IMR-90 (cell line): ENCODE results near the gene BROX. TPM values are rescaled to one million over a fixed set of nuclear protein-coding genes. Genes with fewer than 3 reads are reported as not detected.

Source experiments
- ATAC-seq: fragments of 200-7000 bp; cut with Tn5 transposase; 2 replicates; pipeline ENCODE4 v1.9.1; 2020; ENCODE audit warnings: low read depth, mild to moderate bottlenecking, moderate library complexity
- BruUV-seq: library from RNA; stranded (reverse); fragments of 400-500 nt; replicated peaks from 2 replicates; lab custom pipeline; 2021; lab: Mats Ljungman, UMichigan
- CTCF ChIA-PET: fragments of 300-600 bp; formaldehyde crosslinking; extraction: SDS; loops from one replicate; lab custom pipeline; 2021; ENCODE audit warnings: antibody characterized with exemption; lab: Yijun Ruan, JAX
- POLR2A ChIA-PET: fragments of 300-600 bp; sonication (Branson Sonifier 250); formaldehyde crosslinking; loops from one replicate; lab custom pipeline; 2022; ENCODE audit warnings: antibody characterized with exemption; ENCODE audit not compliant: unreplicated experiment; lab: Charles Lee
- DNase-seq: peaks from one replicate; pipeline ENCODE4 v3.0.0; 2013
- H2AFZ ChIP-seq: replicated peaks from 2 replicates; pipeline ENCODE3; 2013; ENCODE audit warnings: low read length, mild to moderate bottlenecking; ENCODE audit not compliant: poor library complexity
- H2AK5ac ChIP-seq: 2 replicates; pipeline ENCODE4 v1.6.1; 2013; ENCODE audit warnings: low read depth, low read length, inconsistent platforms
- H2AK9ac ChIP-seq: replicated peaks from 2 replicates; pipeline ENCODE3; 2013; ENCODE audit warnings: mild to moderate bottlenecking, low read depth, low read length, moderate library complexity; ENCODE audit not compliant: poor library complexity
- H2BK120ac ChIP-seq: 2 replicates; pipeline ENCODE4 v1.6.1; 2013; ENCODE audit warnings: low read depth, low read length, inconsistent platforms
- H2BK15ac ChIP-seq: 3 replicates; pipeline ENCODE4 v1.6.1; 2013; ENCODE audit warnings: low read depth, low read length, inconsistent platforms
- H2BK20ac ChIP-seq: 2 replicates; pipeline ENCODE4 v1.6.1; 2013; ENCODE audit warnings: low read depth, mild to moderate bottlenecking, inconsistent platforms, low read length, moderate library complexity
- H2BK5ac ChIP-seq: 2 replicates; pipeline ENCODE4 v1.6.1; 2013; ENCODE audit warnings: mild to moderate bottlenecking, low read depth, low read length, inconsistent platforms; ENCODE audit not compliant: poor library complexity, severe bottlenecking
- H3K14ac ChIP-seq: replicated peaks from 2 replicates; pipeline ENCODE4 v1.6.1; 2013; ENCODE audit warnings: low read depth, low read length, inconsistent platforms
- H3K18ac ChIP-seq: 2 replicates; pipeline ENCODE4 v1.6.1; 2013; ENCODE audit warnings: low read depth, low read length, control low read depth
- H3K23ac ChIP-seq: 2 replicates; pipeline ENCODE4 v1.6.1; 2013; ENCODE audit warnings: low read depth, low read length, inconsistent platforms
- H3K27ac ChIP-seq: 2 replicates; pipeline ENCODE4 v1.5.1; 2013; ENCODE audit warnings: mild to moderate bottlenecking, control low read depth, low read length; ENCODE audit not compliant: insufficient read depth
- H3K27me3 ChIP-seq: 2 replicates; pipeline ENCODE4 v1.6.1; 2013; ENCODE audit warnings: low read length; ENCODE audit not compliant: control insufficient read depth, insufficient read depth
- H3K36me3 ChIP-seq: 2 replicates; pipeline ENCODE4 v1.6.1; 2013; ENCODE audit warnings: low read length, mixed read lengths; ENCODE audit not compliant: control insufficient read depth, insufficient read depth
- H3K4ac ChIP-seq: 2 replicates; pipeline ENCODE4 v1.6.1; 2013; ENCODE audit warnings: low read depth, low read length, inconsistent platforms
- H3K4me1 ChIP-seq: 2 replicates; pipeline ENCODE4 v1.6.1; 2013; ENCODE audit warnings: low read length, mixed read lengths; ENCODE audit not compliant: control insufficient read depth, insufficient read depth
- H3K4me2 ChIP-seq: 2 replicates; pipeline ENCODE4 v1.6.1; 2013; ENCODE audit warnings: low read depth, mild to moderate bottlenecking, control low read depth, low read length, moderate library complexity
- H3K4me3 ChIP-seq: 2 replicates; pipeline ENCODE4 v1.5.1; 2013; ENCODE audit warnings: low read depth, mild to moderate bottlenecking, control low read depth, low read length, moderate library complexity; ENCODE audit not compliant: insufficient read depth
- H3K56ac ChIP-seq: 2 replicates; pipeline ENCODE4 v1.6.1; 2013; ENCODE audit warnings: low read length, inconsistent platforms; ENCODE audit not compliant: insufficient read depth; ENCODE audit errors: extremely low read depth
- H3K79me1 ChIP-seq, 2 experiments: 2 replicates each; pipeline ENCODE4 v1.6.1; 2013; ENCODE audit warnings: low read length in 2 of 2, inconsistent platforms in 1 of 2, low read depth in 1 of 2
- H3K9ac ChIP-seq: 2 replicates; pipeline ENCODE4 v1.6.1; 2013; ENCODE audit warnings: low read depth, low read length, control low read depth
- H3K9me1 ChIP-seq: 2 replicates; pipeline ENCODE4 v1.6.1; 2013; ENCODE audit warnings: low read length, inconsistent platforms; ENCODE audit not compliant: insufficient read depth
- H3K9me3 ChIP-seq: 2 replicates; pipeline ENCODE4 v1.6.1; 2013; ENCODE audit warnings: low read length; ENCODE audit not compliant: control insufficient read depth, insufficient read depth
- H4K20me1 ChIP-seq: 2 replicates; pipeline ENCODE4 v1.6.1; 2013; ENCODE audit warnings: low read length, inconsistent platforms; ENCODE audit not compliant: insufficient read depth
- H4K5ac ChIP-seq: 2 replicates; pipeline ENCODE4 v1.6.1; 2013; ENCODE audit warnings: mild to moderate bottlenecking, low read depth, low read length, control low read depth
- H4K8ac ChIP-seq, 2 experiments: 2 replicates each; pipeline ENCODE4 v1.6.1; 2013; ENCODE audit warnings: low read depth in 2 of 2, low read length in 2 of 2, control low read depth in 1 of 2, inconsistent platforms in 1 of 2
- H4K91ac ChIP-seq: 2 replicates; pipeline ENCODE4 v1.6.1; 2013; ENCODE audit warnings: low read depth, low read length, inconsistent platforms; ENCODE audit not compliant: insufficient read depth
- CEBPB ChIP-seq: IDR thresholded peaks from 2 replicates; pipeline ENCODE4 v1.6.1; 2012; ENCODE audit warnings: low read depth, low read length, improper control_type of control experiment
- CTCF ChIP-seq: conservative IDR thresholded peaks from 2 replicates; pipeline ENCODE4 v1.5.1; 2012; ENCODE audit warnings: mild to moderate bottlenecking, low read depth, low read length, improper control_type of control experiment
- MAZ ChIP-seq: IDR thresholded peaks from 2 replicates; pipeline ENCODE4 v1.6.1; 2012; ENCODE audit warnings: low read depth, mild to moderate bottlenecking, low read length, improper control_type of control experiment, moderate library complexity, borderline replicate concordance
- SMC3 ChIP-seq: fragments of 150-350 bp; IDR thresholded peaks from 2 replicates; pipeline ENCODE4 v1.6.1; 2016; ENCODE audit warnings: low read depth, mild to moderate bottlenecking, antibody characterized with exemption, low read length, moderate library complexity
- WGBS, 2 experiments: methylation state at CpG; one replicate each; pipeline versions ENCODE4 v1.1.5 to v1.1.7; 2013; ENCODE audit warnings: missing lambda C conversion rate in 2 of 2; ENCODE audit not compliant: insufficient read length in 1 of 2; ENCODE audit errors: extremely low coverage in 2 of 2; 5-methylcytosine and 5-hydroxymethylcytosine counted together
- dilution Hi-C: fragments of 300-500 bp; cut with HindIII; formaldehyde crosslinking; loops from one replicate; pipeline ENCODE4 v1.14.3; 2018; ENCODE audit warnings: low sequenced_read_pairs; ENCODE audit not compliant: unreplicated experiment
- in situ Hi-C: fragments of 300-500 bp; cut with MboI; formaldehyde crosslinking; loops from 3 replicates; pipeline ENCODE4 v1.14.3; 2019; ENCODE audit warnings: low sequenced_read_pairs, inconsistent platforms, mixed read lengths
- intact Hi-C: fragments of 100-400 bp; cut with micrococcal nuclease; formaldehyde crosslinking; loops from 2 replicates; pipeline ENCODE4 v1.10.0; 2022
- polyA plus RNA-seq, 3 experiments: library from polyadenylated mRNA; depleted of rRNA; stranded (reverse); fragments of >200 nt; gene quantifications; 2 replicates each; pipeline ENCODE4 v1.2.3, GENCODE V29; 2012; ENCODE audit warnings: low replicate concordance in 1 of 3
- total RNA-seq: library from RNA; depleted of rRNA; stranded (reverse); fragments of >200 nt; gene quantifications from 2 replicates; pipeline ENCODE4 v1.2.3, GENCODE V29; 2012

The BROX gene
- total and polyA plus RNA-seq, 2 of the 4 experiments (the other 2 are of a cell fraction), result 6.8 to 43.4 TPM

GRCh38 chr1:222670110-222670509, 42.3 kb upstream of the BROX start:
- no peak overlapping the region for H2AFZ ChIP-seq
- H2BK5ac ChIP-seq, result no peak overlapping the region
- no peak overlapping the region for H4K8ac ChIP-seq
- no peak overlapping the region for H2AK5ac ChIP-seq
- no peak overlapping the region for H3K23ac ChIP-seq
- peaks cover 24% of the 10 kb centered on the region for H3K36me3 ChIP-seq
- no peak overlapping the region for H3K18ac ChIP-seq
- DNase-seq (no peak), ATAC-seq (no peak)
- TF ChIP-seq CEBPB (no peak), SMC3 (no peak), CTCF (no peak), MAZ (no peak)
- H3K4me3 ChIP-seq, result no peak overlapping the region
- no peak overlapping the region for H2BK20ac ChIP-seq
- H3K9me3 ChIP-seq, result no peaks in the 10 kb centered on the region
- H4K91ac ChIP-seq, result no peak overlapping the region
- H3K27ac ChIP-seq, result no peak overlapping the region
- H3K14ac ChIP-seq, result no peak overlapping the region
- dilution Hi-C loops, result no loop called here
- H3K27me3 ChIP-seq, result no peaks in the 10 kb centered on the region
- H3K79me1 ChIP-seq, result peaks cover 4 to 11% of the 10 kb centered on the region in 2 experiments; a peak in 2 of 4 replicates
- no peak overlapping the region for H2BK15ac ChIP-seq
- WGBS, 2 experiments, result no CpG with 5 or more reads among the region's 1 CpG
- CTCF ChIA-PET, result interaction anchor here (0.6 kb wide), 1 partner anchor 44 kb away, joined by 3 read pairs; no protein-coding TSS in a partner anchor
- H4K20me1 ChIP-seq, result peaks cover 3% of the 10 kb centered on the region; the same call in 1 of the 2 replicates
- H3K4me2 ChIP-seq, result no peak overlapping the region
- H3K9ac ChIP-seq, result no peak overlapping the region
- H3K9me1 ChIP-seq, result peaks cover 4% of the 10 kb centered on the region
- no peak overlapping the region for H3K4ac ChIP-seq
- intact Hi-C loops, result no loop called here
- in situ Hi-C loops, result no loop called here
- H2BK120ac ChIP-seq, result no peak overlapping the region
- POLR2A ChIA-PET, result no interaction called here
- no peak overlapping the region for H2AK9ac ChIP-seq
- no TSS peak for BruUV-seq
- H4K5ac ChIP-seq, result no peak overlapping the region
- peaks cover 7% of the 10 kb centered on the region for H3K4me1 ChIP-seq
- no peak overlapping the region for H3K56ac ChIP-seq
